IMR-90 (cell line): ENCODE measurements around the gene PDZD2. TPM values are rescaled to one million over a fixed set of nuclear protein-coding genes. Genes with fewer than 3 reads are reported as not detected.

ENCODE experiments used
- ATAC-seq: fragments of 200-7000 bp; cut with Tn5 transposase; 2 replicates; pipeline ENCODE4 v1.9.1; 2020; ENCODE audit warnings: low read depth, mild to moderate bottlenecking, moderate library complexity
- BruUV-seq: library from RNA; stranded (reverse); fragments of 400-500 nt; replicated peaks from 2 replicates; lab custom pipeline; 2021; lab: Mats Ljungman, UMichigan
- CTCF ChIA-PET: fragments of 300-600 bp; formaldehyde crosslinking; extraction: SDS; loops from one replicate; lab custom pipeline; 2021; ENCODE audit warnings: antibody characterized with exemption; lab: Yijun Ruan, JAX
- POLR2A ChIA-PET: fragments of 300-600 bp; sonication (Branson Sonifier 250); formaldehyde crosslinking; loops from one replicate; lab custom pipeline; 2022; ENCODE audit warnings: antibody characterized with exemption; ENCODE audit not compliant: unreplicated experiment; lab: Charles Lee
- DNase-seq: peaks from one replicate; pipeline ENCODE4 v3.0.0; 2013
- H2AFZ ChIP-seq: replicated peaks from 2 replicates; pipeline ENCODE3; 2013; ENCODE audit warnings: low read length, mild to moderate bottlenecking; ENCODE audit not compliant: poor library complexity
- H2AK5ac ChIP-seq: 2 replicates; pipeline ENCODE4 v1.6.1; 2013; ENCODE audit warnings: low read depth, low read length, inconsistent platforms
- H2AK9ac ChIP-seq: replicated peaks from 2 replicates; pipeline ENCODE3; 2013; ENCODE audit warnings: mild to moderate bottlenecking, low read depth, low read length, moderate library complexity; ENCODE audit not compliant: poor library complexity
- H2BK120ac ChIP-seq: 2 replicates; pipeline ENCODE4 v1.6.1; 2013; ENCODE audit warnings: low read depth, low read length, inconsistent platforms
- H2BK15ac ChIP-seq: 3 replicates; pipeline ENCODE4 v1.6.1; 2013; ENCODE audit warnings: low read depth, low read length, inconsistent platforms
- H2BK20ac ChIP-seq: 2 replicates; pipeline ENCODE4 v1.6.1; 2013; ENCODE audit warnings: low read depth, mild to moderate bottlenecking, inconsistent platforms, low read length, moderate library complexity
- H2BK5ac ChIP-seq: 2 replicates; pipeline ENCODE4 v1.6.1; 2013; ENCODE audit warnings: mild to moderate bottlenecking, low read depth, low read length, inconsistent platforms; ENCODE audit not compliant: poor library complexity, severe bottlenecking
- H3K14ac ChIP-seq: replicated peaks from 2 replicates; pipeline ENCODE4 v1.6.1; 2013; ENCODE audit warnings: low read depth, low read length, inconsistent platforms
- H3K18ac ChIP-seq: 2 replicates; pipeline ENCODE4 v1.6.1; 2013; ENCODE audit warnings: low read depth, low read length, control low read depth
- H3K23ac ChIP-seq: 2 replicates; pipeline ENCODE4 v1.6.1; 2013; ENCODE audit warnings: low read depth, low read length, inconsistent platforms
- H3K27ac ChIP-seq: 2 replicates; pipeline ENCODE4 v1.5.1; 2013; ENCODE audit warnings: mild to moderate bottlenecking, control low read depth, low read length; ENCODE audit not compliant: insufficient read depth
- H3K27me3 ChIP-seq: 2 replicates; pipeline ENCODE4 v1.6.1; 2013; ENCODE audit warnings: low read length; ENCODE audit not compliant: control insufficient read depth, insufficient read depth
- H3K36me3 ChIP-seq: 2 replicates; pipeline ENCODE4 v1.6.1; 2013; ENCODE audit warnings: low read length, mixed read lengths; ENCODE audit not compliant: control insufficient read depth, insufficient read depth
- H3K4ac ChIP-seq: 2 replicates; pipeline ENCODE4 v1.6.1; 2013; ENCODE audit warnings: low read depth, low read length, inconsistent platforms
- H3K4me1 ChIP-seq: 2 replicates; pipeline ENCODE4 v1.6.1; 2013; ENCODE audit warnings: low read length, mixed read lengths; ENCODE audit not compliant: control insufficient read depth, insufficient read depth
- H3K4me2 ChIP-seq: 2 replicates; pipeline ENCODE4 v1.6.1; 2013; ENCODE audit warnings: low read depth, mild to moderate bottlenecking, control low read depth, low read length, moderate library complexity
- H3K4me3 ChIP-seq: 2 replicates; pipeline ENCODE4 v1.5.1; 2013; ENCODE audit warnings: low read depth, mild to moderate bottlenecking, control low read depth, low read length, moderate library complexity; ENCODE audit not compliant: insufficient read depth
- H3K56ac ChIP-seq: 2 replicates; pipeline ENCODE4 v1.6.1; 2013; ENCODE audit warnings: low read length, inconsistent platforms; ENCODE audit not compliant: insufficient read depth; ENCODE audit errors: extremely low read depth
- H3K79me1 ChIP-seq, 2 experiments: 2 replicates each; pipeline ENCODE4 v1.6.1; 2013; ENCODE audit warnings: low read length in 2 of 2, inconsistent platforms in 1 of 2, low read depth in 1 of 2
- H3K9ac ChIP-seq: 2 replicates; pipeline ENCODE4 v1.6.1; 2013; ENCODE audit warnings: low read depth, low read length, control low read depth
- H3K9me1 ChIP-seq: 2 replicates; pipeline ENCODE4 v1.6.1; 2013; ENCODE audit warnings: low read length, inconsistent platforms; ENCODE audit not compliant: insufficient read depth
- H3K9me3 ChIP-seq: 2 replicates; pipeline ENCODE4 v1.6.1; 2013; ENCODE audit warnings: low read length; ENCODE audit not compliant: control insufficient read depth, insufficient read depth
- H4K20me1 ChIP-seq: 2 replicates; pipeline ENCODE4 v1.6.1; 2013; ENCODE audit warnings: low read length, inconsistent platforms; ENCODE audit not compliant: insufficient read depth
- H4K5ac ChIP-seq: 2 replicates; pipeline ENCODE4 v1.6.1; 2013; ENCODE audit warnings: mild to moderate bottlenecking, low read depth, low read length, control low read depth
- H4K8ac ChIP-seq, 2 experiments: 2 replicates each; pipeline ENCODE4 v1.6.1; 2013; ENCODE audit warnings: low read depth in 2 of 2, low read length in 2 of 2, control low read depth in 1 of 2, inconsistent platforms in 1 of 2
- H4K91ac ChIP-seq: 2 replicates; pipeline ENCODE4 v1.6.1; 2013; ENCODE audit warnings: low read depth, low read length, inconsistent platforms; ENCODE audit not compliant: insufficient read depth
- BHLHE40 ChIP-seq: fragments of 150-350 bp; IDR thresholded peaks from 2 replicates; pipeline ENCODE4 v1.6.1; 2016; ENCODE audit warnings: mild to moderate bottlenecking, low read depth, low read length
- CEBPB ChIP-seq: IDR thresholded peaks from 2 replicates; pipeline ENCODE4 v1.6.1; 2012; ENCODE audit warnings: low read depth, low read length, improper control_type of control experiment
- FOS ChIP-seq: fragments of 150-350 bp; IDR thresholded peaks from 2 replicates; pipeline ENCODE4 v1.6.1; 2016; ENCODE audit warnings: low read depth, low read length
- MXI1 ChIP-seq: IDR thresholded peaks from 2 replicates; pipeline ENCODE4 v1.6.1; 2012; ENCODE audit warnings: low read depth, mild to moderate bottlenecking, low read length, moderate library complexity, borderline replicate concordance
- NFE2L2 ChIP-seq: fragments of 150-350 bp; IDR thresholded peaks from 2 replicates; pipeline ENCODE4 v1.6.1; 2016; ENCODE audit warnings: low read depth, mild to moderate bottlenecking, low read length
- POLR2A ChIP-seq: IDR thresholded peaks from 2 replicates; pipeline ENCODE4 v1.6.1; 2012; ENCODE audit warnings: mild to moderate bottlenecking, low read depth, low read length
- RCOR1 ChIP-seq: IDR thresholded peaks from 2 replicates; pipeline ENCODE4 v1.6.1; 2012; ENCODE audit warnings: mild to moderate bottlenecking, low read length, improper control_type of control experiment; ENCODE audit not compliant: insufficient replicate concordance
- RFX5 ChIP-seq: IDR thresholded peaks from 2 replicates; pipeline ENCODE4 v1.8.0; 2012; ENCODE audit warnings: low read depth, mild to moderate bottlenecking, low read length, moderate library complexity
- USF2 ChIP-seq: fragments of 150-350 bp; IDR thresholded peaks from 2 replicates; pipeline ENCODE4 v1.6.1; 2017; ENCODE audit warnings: mild to moderate bottlenecking, antibody characterized with exemption, low read length, low read depth
- WGBS, 2 experiments: methylation state at CpG; one replicate each; pipeline versions ENCODE4 v1.1.5 to v1.1.7; 2013; ENCODE audit warnings: missing lambda C conversion rate in 2 of 2; ENCODE audit not compliant: insufficient read length in 1 of 2; ENCODE audit errors: extremely low coverage in 2 of 2; 5-methylcytosine and 5-hydroxymethylcytosine counted together
- dilution Hi-C: fragments of 300-500 bp; cut with HindIII; formaldehyde crosslinking; loops from one replicate; pipeline ENCODE4 v1.14.3; 2018; ENCODE audit warnings: low sequenced_read_pairs; ENCODE audit not compliant: unreplicated experiment
- in situ Hi-C: fragments of 300-500 bp; cut with MboI; formaldehyde crosslinking; loops from 3 replicates; pipeline ENCODE4 v1.14.3; 2019; ENCODE audit warnings: low sequenced_read_pairs, inconsistent platforms, mixed read lengths
- intact Hi-C: fragments of 100-400 bp; cut with micrococcal nuclease; formaldehyde crosslinking; loops from 2 replicates; pipeline ENCODE4 v1.10.0; 2022
- polyA plus RNA-seq, 3 experiments: library from polyadenylated mRNA; depleted of rRNA; stranded (reverse); fragments of >200 nt; gene quantifications; 2 replicates each; pipeline ENCODE4 v1.2.3, GENCODE V29; 2012; ENCODE audit warnings: low replicate concordance in 1 of 3
- total RNA-seq: library from RNA; depleted of rRNA; stranded (reverse); fragments of >200 nt; gene quantifications from 2 replicates; pipeline ENCODE4 v1.2.3, GENCODE V29; 2012
- TF ChIP-seq, protein P1 (sequence below): conservative IDR thresholded peaks from 2 replicates; pipeline ENCODE4 v1.5.1; 2012; ENCODE audit warnings: mild to moderate bottlenecking, low read depth, low read length, improper control_type of control experiment

PDZD2 gene
- total and polyA plus RNA-seq, 2 of the 4 experiments (the other 2 are of a cell fraction) = under 0.01 to 0.02 TPM

DNA sequence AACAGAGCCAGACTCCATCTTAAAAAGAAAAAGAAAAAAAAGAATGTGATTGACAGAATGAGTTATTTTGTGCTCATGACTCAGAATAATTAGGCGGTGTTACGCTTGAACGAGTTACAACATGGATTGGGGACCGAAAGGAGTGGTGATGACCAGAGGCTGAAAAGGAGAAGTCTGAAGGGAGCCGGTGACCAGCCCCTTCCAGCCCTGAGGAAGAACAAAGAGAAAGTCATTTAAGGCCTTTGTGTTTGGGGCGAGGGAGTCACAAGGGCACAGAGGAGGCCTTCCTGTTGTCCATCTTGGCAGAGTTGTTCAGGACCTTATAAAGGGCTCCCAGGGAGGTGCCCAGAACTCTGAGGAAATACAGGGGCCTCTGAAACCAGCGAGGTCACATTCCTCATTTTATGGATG, 403.6 kb downstream of the PDZD2 start:
- H3K4ac ChIP-seq = no peak overlapping the region
- H2BK5ac ChIP-seq = no peak overlapping the region
- TF ChIP-seq RCOR1 (no peak), NFE2L2 (no peak), USF2 (no peak), FOS (no peak), POLR2A (no peak), MXI1 (no peak), CEBPB (no peak), BHLHE40 (no peak), RFX5 (no peak)
- TF ChIP-seq, protein P1, sequence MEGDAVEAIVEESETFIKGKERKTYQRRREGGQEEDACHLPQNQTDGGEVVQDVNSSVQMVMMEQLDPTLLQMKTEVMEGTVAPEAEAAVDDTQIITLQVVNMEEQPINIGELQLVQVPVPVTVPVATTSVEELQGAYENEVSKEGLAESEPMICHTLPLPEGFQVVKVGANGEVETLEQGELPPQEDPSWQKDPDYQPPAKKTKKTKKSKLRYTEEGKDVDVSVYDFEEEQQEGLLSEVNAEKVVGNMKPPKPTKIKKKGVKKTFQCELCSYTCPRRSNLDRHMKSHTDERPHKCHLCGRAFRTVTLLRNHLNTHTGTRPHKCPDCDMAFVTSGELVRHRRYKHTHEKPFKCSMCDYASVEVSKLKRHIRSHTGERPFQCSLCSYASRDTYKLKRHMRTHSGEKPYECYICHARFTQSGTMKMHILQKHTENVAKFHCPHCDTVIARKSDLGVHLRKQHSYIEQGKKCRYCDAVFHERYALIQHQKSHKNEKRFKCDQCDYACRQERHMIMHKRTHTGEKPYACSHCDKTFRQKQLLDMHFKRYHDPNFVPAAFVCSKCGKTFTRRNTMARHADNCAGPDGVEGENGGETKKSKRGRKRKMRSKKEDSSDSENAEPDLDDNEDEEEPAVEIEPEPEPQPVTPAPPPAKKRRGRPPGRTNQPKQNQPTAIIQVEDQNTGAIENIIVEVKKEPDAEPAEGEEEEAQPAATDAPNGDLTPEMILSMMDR = no peak
- H2AFZ ChIP-seq = no peak overlapping the region
- H3K56ac ChIP-seq = no peak overlapping the region
- H2BK120ac ChIP-seq = no peak overlapping the region
- no peaks in the 10 kb centered on the region for H4K20me1 ChIP-seq
- dilution Hi-C loops (no loop called here), intact Hi-C loops (no loop called here), in situ Hi-C loops (no loop called here)
- DNase-seq = no peak
- no peak overlapping the region for H4K5ac ChIP-seq
- no peak overlapping the region for H3K4me3 ChIP-seq
- H2AK5ac ChIP-seq = no peak overlapping the region
- no peak overlapping the region for H3K27ac ChIP-seq
- no peak overlapping the region for H3K14ac ChIP-seq
- no peak overlapping the region for H2AK9ac ChIP-seq
- no peak overlapping the region for H3K4me2 ChIP-seq
- POLR2A ChIA-PET = no interaction called here
- H3K36me3 ChIP-seq = no peaks in the 10 kb centered on the region
- no peak overlapping the region for H2BK15ac ChIP-seq
- H3K9me1 ChIP-seq = no peaks in the 10 kb centered on the region; the same call in 1 of the 2 replicates
- no peaks in the 10 kb centered on the region; the same call in 1 of the 2 replicates for H3K4me1 ChIP-seq
- no peak overlapping the region for H4K91ac ChIP-seq
- no peak overlapping the region for H3K18ac ChIP-seq
- WGBS, 2 experiments = 93% methylated on average over 3 of the region's 7 CpGs; no CpG with 5 or more reads in 1 of the 2 experiments
- H3K9me3 ChIP-seq = peaks cover 6% of the 10 kb centered on the region; the same call in 1 of the 2 replicates
- H3K23ac ChIP-seq = no peak overlapping the region
- no peaks in the 10 kb centered on the region for H3K79me1 ChIP-seq
- H3K9ac ChIP-seq = no peak overlapping the region
- peaks cover 17% of the 10 kb centered on the region for H3K27me3 ChIP-seq
- no peak overlapping the region for H2BK20ac ChIP-seq
- CTCF ChIA-PET = no interaction called here
- no TSS peak for BruUV-seq
- ATAC-seq = no peak
- no peak overlapping the region for H4K8ac ChIP-seq
